HEK293 (cell line): ENCODE data around the gene NCOA7.

ENCODE experiments used
- KLF8 ChIP-seq: fragments of 450-650 bp; formaldehyde crosslinking; IDR thresholded peaks from 2 replicates; pipeline ENCODE4 v1.5.1; 2016; ENCODE audit warnings: missing biosample characterization, missing genetic modification characterization
- PRDM1 ChIP-seq: fragments of 450-650 bp; formaldehyde crosslinking; IDR thresholded peaks from 2 replicates; pipeline ENCODE4; 2016; ENCODE audit warnings: missing biosample characterization, missing genetic modification characterization
- SETDB1 ChIP-seq: IDR thresholded peaks from one replicate; pipeline ENCODE4 v1.6.1; 2017; ENCODE audit warnings: mild to moderate bottlenecking, low read length, moderate library complexity, mixed read lengths; ENCODE audit not compliant: insufficient read length
- SP2 ChIP-seq: fragments of 450-650 bp; formaldehyde crosslinking; IDR thresholded peaks from 2 replicates; pipeline ENCODE4 v1.5.1; 2016; ENCODE audit warnings: missing biosample characterization, missing genetic modification characterization
- SP3 ChIP-seq: fragments of 450-650 bp; formaldehyde crosslinking; IDR thresholded peaks from 2 replicates; pipeline ENCODE4 v1.5.1; 2016; ENCODE audit warnings: missing biosample characterization, missing genetic modification characterization
- YY2 ChIP-seq: fragments of 450-650 bp; formaldehyde crosslinking; IDR thresholded peaks from 2 replicates; pipeline ENCODE4 v1.5.1; 2016; ENCODE audit warnings: missing biosample characterization, missing genetic modification characterization
- ZBTB11 ChIP-seq: fragments of 450-650 bp; formaldehyde crosslinking; conservative IDR thresholded peaks from 2 replicates; pipeline ENCODE4 v1.5.1; 2016; ENCODE audit warnings: low read depth, missing biosample characterization, missing genetic modification characterization
- ZBTB8A ChIP-seq: fragments of 450-650 bp; formaldehyde crosslinking; IDR thresholded peaks from 2 replicates; pipeline ENCODE4 v1.5.1; 2016; ENCODE audit warnings: missing biosample characterization, missing genetic modification characterization
- ZEB2 ChIP-seq: fragments of 450-650 bp; formaldehyde crosslinking; IDR thresholded peaks from 2 replicates; pipeline ENCODE4 v1.5.1; 2016; ENCODE audit warnings: missing biosample characterization, missing genetic modification characterization
- ZIC2 ChIP-seq: fragments of 450-650 bp; formaldehyde crosslinking; IDR thresholded peaks from 2 replicates; pipeline ENCODE4 v1.5.1; 2016; ENCODE audit warnings: missing biosample characterization, missing genetic modification characterization
- ZNF175 ChIP-seq: fragments of 450-650 bp; formaldehyde crosslinking; IDR thresholded peaks from 2 replicates; pipeline ENCODE4 v1.5.1; 2016; ENCODE audit warnings: missing biosample characterization, missing genetic modification characterization
- ZNF214 ChIP-seq: fragments of 450-650 bp; formaldehyde crosslinking; IDR thresholded peaks from 2 replicates; pipeline ENCODE4 v1.5.1; 2017; ENCODE audit warnings: missing biosample characterization, mild to moderate bottlenecking, missing genetic modification characterization, borderline replicate concordance
- ZNF221 ChIP-seq: fragments of 450-650 bp; formaldehyde crosslinking; IDR thresholded peaks from 2 replicates; pipeline ENCODE4 v1.5.1; 2017; ENCODE audit warnings: missing biosample characterization, missing genetic modification characterization, borderline replicate concordance
- ZNF302 ChIP-seq: fragments of 450-650 bp; formaldehyde crosslinking; IDR thresholded peaks from 2 replicates; pipeline ENCODE4 v1.5.1; 2016; ENCODE audit warnings: missing biosample characterization, missing genetic modification characterization, low read depth
- ZNF354C ChIP-seq: fragments of 450-650 bp; formaldehyde crosslinking; IDR thresholded peaks from 2 replicates; pipeline ENCODE4 v1.5.1; 2016; ENCODE audit warnings: missing biosample characterization, missing genetic modification characterization, low read depth, borderline replicate concordance
- ZNF398 ChIP-seq: fragments of 450-650 bp; formaldehyde crosslinking; IDR thresholded peaks from 2 replicates; pipeline ENCODE4 v1.5.1; 2017; ENCODE audit warnings: missing biosample characterization, missing genetic modification characterization
- ZNF433 ChIP-seq: fragments of 450-650 bp; formaldehyde crosslinking; IDR thresholded peaks from 2 replicates; pipeline ENCODE4 v1.5.1; 2016; ENCODE audit warnings: missing biosample characterization, missing genetic modification characterization, low read depth
- ZNF514 ChIP-seq: fragments of 450-650 bp; formaldehyde crosslinking; IDR thresholded peaks from 2 replicates; pipeline ENCODE4 v1.5.1; 2016; ENCODE audit warnings: missing biosample characterization, missing genetic modification characterization
- ZNF549 ChIP-seq: fragments of 450-650 bp; IDR thresholded peaks from 2 replicates; pipeline ENCODE4 v1.5.1; 2018; ENCODE audit warnings: missing biosample characterization, missing genetic modification characterization, mild to moderate bottlenecking, inconsistent platforms, moderate library complexity
- ZNF639 ChIP-seq: fragments of 450-650 bp; formaldehyde crosslinking; IDR thresholded peaks from 2 replicates; pipeline ENCODE4 v1.5.1; 2016; ENCODE audit warnings: missing biosample characterization, missing genetic modification characterization
- ZNF747 ChIP-seq: fragments of 450-650 bp; formaldehyde crosslinking; IDR thresholded peaks from 2 replicates; pipeline ENCODE4 v1.5.1; 2016; ENCODE audit warnings: missing biosample characterization, missing genetic modification characterization
- ZNF830 ChIP-seq: fragments of 450-650 bp; IDR thresholded peaks from 2 replicates; pipeline ENCODE4 v1.5.0; 2018; ENCODE audit warnings: missing biosample characterization, missing genetic modification characterization, low read depth, mild to moderate bottlenecking, moderate library complexity
- ZSCAN16 ChIP-seq: fragments of 450-650 bp; formaldehyde crosslinking; IDR thresholded peaks from 2 replicates; pipeline ENCODE4 v1.5.1; 2016; ENCODE audit warnings: missing biosample characterization, missing genetic modification characterization
- ZSCAN18 ChIP-seq: fragments of 450-650 bp; formaldehyde crosslinking; IDR thresholded peaks from 2 replicates; pipeline ENCODE4 v1.5.1; 2016; ENCODE audit warnings: missing biosample characterization, missing genetic modification characterization
- TF ChIP-seq, protein P1 (sequence below): fragments of 450-650 bp; formaldehyde crosslinking; IDR thresholded peaks from 2 replicates; pipeline ENCODE4 v1.5.1; 2017; ENCODE audit warnings: missing biosample characterization, mild to moderate bottlenecking, missing genetic modification characterization, moderate library complexity
- TF ChIP-seq, protein P2 (sequence below): fragments of 450-650 bp; formaldehyde crosslinking; IDR thresholded peaks from 2 replicates; pipeline ENCODE4 v1.5.1; 2016; ENCODE audit warnings: missing biosample characterization, missing genetic modification characterization
- TF ChIP-seq, protein P3 (sequence below): fragments of 450-650 bp; IDR thresholded peaks from 2 replicates; pipeline ENCODE4 v1.5.1; 2018; ENCODE audit warnings: missing biosample characterization, mild to moderate bottlenecking, missing genetic modification characterization

NCOA7 gene

GRCh38 chr6:125749173-125749864 is 41.4 kb upstream of the NCOA7 start, which contains the start of gene HEY2 (continued):
- no peak for TF ChIP-seq ZNF175 (tag by site-specific recombination)
- no peak for TF ChIP-seq ZSCAN16 (tag by site-specific recombination)
- TF ChIP-seq SP3 (tag by site-specific recombination) = peak; percentile 71
- TF ChIP-seq ZNF398 (tag by site-specific recombination) = no peak
- TF ChIP-seq ZNF830 = no peak
- peak; percentile 89 for TF ChIP-seq ZBTB8A (tag by site-specific recombination)
- 0 out of 2 replicates have a peak, but pooled peaks have one; percentile 9 for TF ChIP-seq ZBTB11 (tag by site-specific recombination)
- peak; percentile 21; the same call in 1 of the 2 replicates for TF ChIP-seq YY2 (tag by site-specific recombination)
- peak; percentile 57 for TF ChIP-seq SP2 (tag by site-specific recombination)
- TF ChIP-seq, protein P1, sequence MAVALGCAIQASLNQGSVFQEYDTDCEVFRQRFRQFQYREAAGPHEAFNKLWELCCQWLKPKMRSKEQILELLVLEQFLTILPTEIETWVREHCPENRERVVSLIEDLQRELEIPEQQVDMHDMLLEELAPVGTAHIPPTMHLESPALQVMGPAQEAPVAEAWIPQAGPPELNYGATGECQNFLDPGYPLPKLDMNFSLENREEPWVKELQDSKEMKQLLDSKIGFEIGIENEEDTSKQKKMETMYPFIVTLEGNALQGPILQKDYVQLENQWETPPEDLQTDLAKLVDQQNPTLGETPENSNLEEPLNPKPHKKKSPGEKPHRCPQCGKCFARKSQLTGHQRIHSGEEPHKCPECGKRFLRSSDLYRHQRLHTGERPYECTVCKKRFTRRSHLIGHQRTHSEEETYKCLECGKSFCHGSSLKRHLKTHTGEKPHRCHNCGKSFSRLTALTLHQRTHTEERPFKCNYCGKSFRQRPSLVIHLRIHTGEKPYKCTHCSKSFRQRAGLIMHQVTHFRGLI (tag by site-specific recombination) = no peak
- TF ChIP-seq ZNF549 = 0 out of 2 replicates have a peak, but pooled peaks have one; percentile 30
- TF ChIP-seq ZNF214 (tag by site-specific recombination) = no peak
- no peak for TF ChIP-seq ZNF514 (tag by site-specific recombination)
- TF ChIP-seq ZNF433 (tag by site-specific recombination) = no peak
- TF ChIP-seq, protein P2, sequence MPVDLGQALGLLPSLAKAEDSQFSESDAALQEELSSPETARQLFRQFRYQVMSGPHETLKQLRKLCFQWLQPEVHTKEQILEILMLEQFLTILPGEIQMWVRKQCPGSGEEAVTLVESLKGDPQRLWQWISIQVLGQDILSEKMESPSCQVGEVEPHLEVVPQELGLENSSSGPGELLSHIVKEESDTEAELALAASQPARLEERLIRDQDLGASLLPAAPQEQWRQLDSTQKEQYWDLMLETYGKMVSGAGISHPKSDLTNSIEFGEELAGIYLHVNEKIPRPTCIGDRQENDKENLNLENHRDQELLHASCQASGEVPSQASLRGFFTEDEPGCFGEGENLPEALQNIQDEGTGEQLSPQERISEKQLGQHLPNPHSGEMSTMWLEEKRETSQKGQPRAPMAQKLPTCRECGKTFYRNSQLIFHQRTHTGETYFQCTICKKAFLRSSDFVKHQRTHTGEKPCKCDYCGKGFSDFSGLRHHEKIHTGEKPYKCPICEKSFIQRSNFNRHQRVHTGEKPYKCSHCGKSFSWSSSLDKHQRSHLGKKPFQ (tag by site-specific recombination) = no peak
- TF ChIP-seq SETDB1 = no peak
- TF ChIP-seq ZNF639 (tag by site-specific recombination) = no peak
- TF ChIP-seq PRDM1 = no peak
- no peak for TF ChIP-seq ZSCAN18 (tag by site-specific recombination)
- TF ChIP-seq ZIC2 (tag by site-specific recombination) = peak; percentile 65
- TF ChIP-seq KLF8 (tag by site-specific recombination) = peak; percentile 68; the same call in 1 of the 2 replicates
- no peak for TF ChIP-seq ZNF302 (tag by site-specific recombination)
- TF ChIP-seq, protein P3, sequence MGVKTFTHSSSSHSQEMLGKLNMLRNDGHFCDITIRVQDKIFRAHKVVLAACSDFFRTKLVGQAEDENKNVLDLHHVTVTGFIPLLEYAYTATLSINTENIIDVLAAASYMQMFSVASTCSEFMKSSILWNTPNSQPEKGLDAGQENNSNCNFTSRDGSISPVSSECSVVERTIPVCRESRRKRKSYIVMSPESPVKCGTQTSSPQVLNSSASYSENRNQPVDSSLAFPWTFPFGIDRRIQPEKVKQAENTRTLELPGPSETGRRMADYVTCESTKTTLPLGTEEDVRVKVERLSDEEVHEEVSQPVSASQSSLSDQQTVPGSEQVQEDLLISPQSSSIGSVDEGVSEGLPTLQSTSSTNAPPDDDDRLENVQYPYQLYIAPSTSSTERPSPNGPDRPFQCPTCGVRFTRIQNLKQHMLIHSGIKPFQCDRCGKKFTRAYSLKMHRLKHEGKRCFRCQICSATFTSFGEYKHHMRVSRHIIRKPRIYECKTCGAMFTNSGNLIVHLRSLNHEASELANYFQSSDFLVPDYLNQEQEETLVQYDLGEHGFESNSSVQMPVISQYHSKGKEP (tag by site-specific recombination) = no peak
- TF ChIP-seq ZEB2 = peak; percentile 68; the same call in 1 of the 2 replicates
- TF ChIP-seq ZNF747 (tag by site-specific recombination) = no peak
- TF ChIP-seq ZNF221 = no peak; the same call in 1 of the 2 replicates
- TF ChIP-seq ZNF354C (tag by site-specific recombination) = no peak
